GM21723 (cell line): ENCODE data around the gene PRSS53.
A peak's percentile ranks its signal among the peaks of the same experiment; 100 is the strongest.

Experiments
- ATAC-seq: cut with Tn5 transposase; IDR thresholded peaks from one replicate; pipeline ENCODE4 v1.9.1; 2021; ENCODE audit warnings: mild to moderate bottlenecking, moderate library complexity; ENCODE audit not compliant: unreplicated experiment

Gene PRSS53

GRCh38 chr16:31055613-31056012, 33.1 kb downstream of the PRSS53 start:
- ATAC-seq: no peak

- no peak for ATAC-seq
Observed at GRCh38 chr16:31052114-31052513, 36.6 kb downstream of the PRSS53 start.

- ATAC-seq: no peak
Observed at GRCh38 chr16:31050280-31051030, 38.3 kb downstream of the PRSS53 start.

- ATAC-seq: no peak
Observed at GRCh38 chr16:31043898-31044481, 44.8 kb downstream of the PRSS53 start.

GRCh38 chr16:31043352-31043751, 45.4 kb downstream of the PRSS53 start:
- ATAC-seq: no peak

- ATAC-seq: no peak
Observed at GRCh38 chr16:31042866-31043265, 45.9 kb downstream of the PRSS53 start.

- no peak for ATAC-seq
Observed at GRCh38 chr16:31038993-31039392, 49.8 kb downstream of the PRSS53 start.

GRCh38 chr16:31036691-31037090, 52.1 kb downstream of the PRSS53 start:
- ATAC-seq: no peak

- ATAC-seq: peak; percentile 55
Observed at GRCh38 chr16:31033709-31034492, 54.8 kb downstream of the PRSS53 start.
